Stomach (tissue), 4 donors: ENCODE data around the gene GNG3.

Experiments
- CTCF ChIP-seq, 7 experiments: fragments of 450-650 bp in 4 of 7; fragments of 200-600 bp in 3 of 7; sonication (generic) in 3 of 7; IDR thresholded peaks; one replicate each; pipeline ENCODE4 v1.5.1; 2016 to 2019; ENCODE audit warnings: antibody characterized with exemption in 7 of 7, control low read depth in 2 of 7, mild to moderate bottlenecking in 1 of 7
- EP300 ChIP-seq: sonication (generic); formaldehyde crosslinking; IDR thresholded peaks from one replicate; pipeline ENCODE4 v1.6.1; 2017; ENCODE audit warnings: antibody characterized with exemption
- POLR2A ChIP-seq, 4 donors: fragments of 450-650 bp; IDR thresholded peaks; one replicate each; pipeline ENCODE4 v1.6.1; 2016; ENCODE audit warnings: antibody characterized with exemption in 4 of 4, control low read depth in 2 of 4, mild to moderate bottlenecking in 1 of 4, moderate library complexity in 1 of 4
- POLR2AphosphoS5 ChIP-seq, 3 donors: sonication (generic); formaldehyde crosslinking; IDR thresholded peaks; one replicate each; pipeline ENCODE4 v1.6.1; 2016; ENCODE audit warnings: antibody characterized with exemption in 3 of 3

GRCh38 chr11:62702246-62702645, 5.2 kb upstream of the GNG3 start:
- TF ChIP-seq POLR2A (IDR thresholded peaks at IDR 0.05) (no peak), CTCF (IDR thresholded peaks at IDR 0.05) (no peak), POLR2AphosphoS5 (IDR thresholded peaks at IDR 0.05) (no peak), EP300 (no peak)
